ENCODE measurements around the gene ZNF692.

DNA sequence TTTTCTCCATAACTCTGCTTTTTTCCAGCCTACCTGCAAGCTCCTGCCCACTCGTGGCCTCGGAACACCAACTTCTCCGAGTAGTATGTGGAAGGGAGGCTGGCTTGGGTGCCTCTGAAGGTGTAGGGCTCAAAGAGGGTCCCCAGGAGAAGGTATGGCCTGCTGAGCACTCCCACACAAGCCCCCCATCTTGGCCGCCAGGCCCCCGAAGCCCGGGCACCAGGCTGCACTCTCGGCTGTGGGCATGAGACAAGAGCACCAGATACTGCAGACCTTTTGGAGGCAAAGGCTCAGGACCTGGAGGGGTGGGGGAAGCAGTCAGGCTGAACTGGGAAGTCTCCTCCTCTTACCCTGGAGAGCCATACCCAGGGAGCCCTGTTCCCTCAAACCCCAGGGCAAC lies 1.7 kb downstream of the ZNF692 start:
- TF ChIP-seq, protein P1, sequence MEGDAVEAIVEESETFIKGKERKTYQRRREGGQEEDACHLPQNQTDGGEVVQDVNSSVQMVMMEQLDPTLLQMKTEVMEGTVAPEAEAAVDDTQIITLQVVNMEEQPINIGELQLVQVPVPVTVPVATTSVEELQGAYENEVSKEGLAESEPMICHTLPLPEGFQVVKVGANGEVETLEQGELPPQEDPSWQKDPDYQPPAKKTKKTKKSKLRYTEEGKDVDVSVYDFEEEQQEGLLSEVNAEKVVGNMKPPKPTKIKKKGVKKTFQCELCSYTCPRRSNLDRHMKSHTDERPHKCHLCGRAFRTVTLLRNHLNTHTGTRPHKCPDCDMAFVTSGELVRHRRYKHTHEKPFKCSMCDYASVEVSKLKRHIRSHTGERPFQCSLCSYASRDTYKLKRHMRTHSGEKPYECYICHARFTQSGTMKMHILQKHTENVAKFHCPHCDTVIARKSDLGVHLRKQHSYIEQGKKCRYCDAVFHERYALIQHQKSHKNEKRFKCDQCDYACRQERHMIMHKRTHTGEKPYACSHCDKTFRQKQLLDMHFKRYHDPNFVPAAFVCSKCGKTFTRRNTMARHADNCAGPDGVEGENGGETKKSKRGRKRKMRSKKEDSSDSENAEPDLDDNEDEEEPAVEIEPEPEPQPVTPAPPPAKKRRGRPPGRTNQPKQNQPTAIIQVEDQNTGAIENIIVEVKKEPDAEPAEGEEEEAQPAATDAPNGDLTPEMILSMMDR (IDR thresholded peaks at IDR 0.05; ENCODE audit: insufficient read depth, low read length, poor library complexity, severe bottlenecking), result no peak
- no peak for TF ChIP-seq EZH2phosphoT487 (conservative IDR thresholded peaks at IDR 0.05; ENCODE audit: low read length)

All from SU-DHL-6 (cell line).